Stimulated activated memory B cell treated with anti-CD40 and anti-IgM and Interleukin-4, amounts not matched to agents 10 μg/mL and 1 μg/mL and 100 μg/mL, for 72 hours (primary cell): Measurements from ENCODE around the gene IFT25.

ENCODE experiments used
- ATAC-seq: fragments of 150-1000 bp; cut with Tn5 transposase; 2 replicates; pipeline ENCODE4 v1.10.0; 2021
- H3K27ac Mint-ChIP-seq: one replicate; pipeline ENCODE4 v1.8.0; 2022; ENCODE audit warnings: mild to moderate bottlenecking, mixed read lengths
- H3K27me3 Mint-ChIP-seq: one replicate; pipeline ENCODE4 v1.8.0; 2022; ENCODE audit warnings: mixed read lengths
- H3K36me3 Mint-ChIP-seq: one replicate; pipeline ENCODE4 v1.8.0; 2022; ENCODE audit warnings: mixed read lengths
- H3K4me1 Mint-ChIP-seq: one replicate; pipeline ENCODE4 v1.8.0; 2022; ENCODE audit warnings: mixed read lengths
- H3K4me3 Mint-ChIP-seq: one replicate; pipeline ENCODE4 v1.8.0; 2022; ENCODE audit warnings: mild to moderate bottlenecking, moderate library complexity, mixed read lengths
- H3K9me3 Mint-ChIP-seq: one replicate; pipeline ENCODE4 v1.8.0; 2022; ENCODE audit warnings: mixed read lengths

IFT25 gene

DNA sequence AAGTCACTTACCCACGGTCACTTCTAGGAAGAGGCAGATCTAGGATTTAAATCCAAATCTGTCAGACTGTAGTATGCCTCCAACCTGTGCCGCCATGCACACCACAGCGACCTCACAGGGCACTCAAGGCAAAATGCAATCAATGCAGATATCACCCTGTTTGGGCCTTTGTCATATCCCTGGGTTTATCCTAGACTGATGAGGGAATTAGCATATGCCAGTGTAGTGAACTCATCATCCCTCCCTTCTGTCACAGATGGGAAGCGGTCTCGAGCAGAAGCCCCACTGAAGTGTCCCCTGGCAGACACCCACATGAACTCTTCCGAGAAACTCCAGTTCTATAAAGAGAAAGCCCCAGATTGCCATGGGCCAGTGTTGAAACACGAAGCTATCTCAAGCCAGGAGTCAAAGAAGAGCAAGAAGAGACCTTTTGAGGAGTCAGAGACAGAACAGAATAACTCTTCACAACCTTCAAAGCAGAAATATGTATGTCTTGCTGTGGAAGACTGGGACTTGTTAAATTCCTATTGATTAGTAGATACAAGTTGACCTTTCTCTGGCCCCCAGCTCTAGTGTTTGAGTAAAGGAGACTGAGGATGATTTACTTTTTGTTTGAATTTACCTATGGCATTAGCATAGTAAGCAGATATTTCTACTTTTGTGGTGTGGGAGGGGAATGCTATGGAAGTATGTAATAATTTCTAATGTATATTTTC lies 22.1 kb upstream of the IFT25 start:
- Mint-ChIP-seq H3K36me3 (peaks cover 56% of the 10 kb centered on the region), H3K4me1 (no peaks in the 10 kb centered on the region), H3K9me3 (no peaks in the 10 kb centered on the region), H3K27ac (no peak overlapping the region), H3K27me3 (no peaks in the 10 kb centered on the region), H3K4me3 (no peak overlapping the region)
- ATAC-seq: no peak

DNA sequence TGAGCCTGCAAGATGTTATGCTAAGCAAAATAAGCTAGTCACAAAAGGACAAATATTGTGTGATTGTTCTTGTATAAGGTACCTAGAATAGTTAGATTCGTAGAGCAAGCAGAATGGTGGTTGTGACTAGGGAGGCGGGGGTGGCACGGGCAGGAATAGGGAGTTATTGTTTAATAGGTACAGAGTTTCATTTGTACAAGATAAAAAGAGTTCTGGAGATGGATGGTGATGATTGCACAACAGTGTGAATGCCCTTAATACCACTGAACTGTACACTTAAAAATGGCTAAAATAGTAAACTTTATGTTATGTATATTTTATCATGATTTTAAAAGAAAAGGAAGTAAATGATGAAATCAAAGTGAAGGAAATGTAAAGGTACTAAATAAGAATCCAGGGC lies 21.3 kb upstream of the IFT25 start:
- no peaks in the 10 kb centered on the region for H3K4me1 Mint-ChIP-seq
- H3K36me3 Mint-ChIP-seq: peaks cover 56% of the 10 kb centered on the region

GRCh38 chr1:53964109-53964508 lies 18.6 kb upstream of the IFT25 start:
- H3K4me1 Mint-ChIP-seq: no peaks in the 10 kb centered on the region
- no peak overlapping the region for H3K4me3 Mint-ChIP-seq
- H3K36me3 Mint-ChIP-seq: peaks cover 58% of the 10 kb centered on the region
- no peak overlapping the region for H3K27ac Mint-ChIP-seq
- no peak for ATAC-seq
- H3K27me3 Mint-ChIP-seq: no peaks in the 10 kb centered on the region
- H3K9me3 Mint-ChIP-seq: no peaks in the 10 kb centered on the region

More for the DNA sequence above, 21.3 kb upstream of the IFT25 start:
- no peaks in the 10 kb centered on the region for H3K27me3 Mint-ChIP-seq
- ATAC-seq: no peak
- no peak overlapping the region for H3K4me3 Mint-ChIP-seq
- H3K9me3 Mint-ChIP-seq: no peaks in the 10 kb centered on the region
- H3K27ac Mint-ChIP-seq: no peak overlapping the region

- no peaks in the 10 kb centered on the region for H3K4me1 Mint-ChIP-seq
- H3K27ac Mint-ChIP-seq: no peak overlapping the region
- H3K4me3 Mint-ChIP-seq: no peak overlapping the region
- H3K9me3 Mint-ChIP-seq: no peaks in the 10 kb centered on the region
- peaks cover 54% of the 10 kb centered on the region for H3K36me3 Mint-ChIP-seq
- ATAC-seq: peak; percentile 34
- H3K27me3 Mint-ChIP-seq: no peaks in the 10 kb centered on the region
Measured at GRCh38 chr1:53963460-53963859, 18.0 kb upstream of the IFT25 start.

GRCh38 chr1:53962395-53962794 lies 16.9 kb upstream of the IFT25 start:
- peaks cover 45% of the 10 kb centered on the region for H3K36me3 Mint-ChIP-seq
- H3K9me3 Mint-ChIP-seq: no peaks in the 10 kb centered on the region
- H3K4me1 Mint-ChIP-seq: no peaks in the 10 kb centered on the region
- no peak for ATAC-seq
- no peaks in the 10 kb centered on the region for H3K27me3 Mint-ChIP-seq
- no peak overlapping the region for H3K27ac Mint-ChIP-seq
- H3K4me3 Mint-ChIP-seq: no peak overlapping the region

DNA sequence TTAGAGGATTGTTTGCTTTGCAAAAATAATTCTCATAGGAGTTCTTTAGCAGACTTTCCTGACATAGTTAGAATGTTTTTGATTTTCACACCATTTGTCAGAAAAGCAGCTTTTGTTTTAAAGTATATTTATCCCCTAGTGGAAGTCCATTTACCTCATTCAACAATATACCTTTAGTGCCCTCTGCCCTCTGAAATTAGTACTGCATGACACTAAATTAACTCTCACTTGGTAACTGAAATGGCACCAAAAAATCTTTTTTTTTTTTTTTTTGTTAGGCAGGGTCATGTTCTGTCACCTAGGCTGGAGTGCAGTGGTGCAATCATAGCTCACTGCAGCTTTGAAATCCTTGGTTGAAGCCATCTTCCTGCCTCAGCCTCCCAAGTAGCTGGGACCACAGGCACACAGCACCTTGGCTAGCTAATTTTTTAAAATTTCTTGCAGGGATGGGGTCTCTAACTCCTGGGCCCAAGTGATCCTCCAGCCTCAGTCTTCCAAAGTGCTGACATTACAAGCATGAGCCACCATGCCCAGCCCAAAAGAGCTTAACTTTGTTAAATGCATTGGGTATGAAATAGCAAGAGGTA lies 14.3 kb upstream of the IFT25 start:
- no peak overlapping the region for H3K4me3 Mint-ChIP-seq
- H3K36me3 Mint-ChIP-seq: peaks cover 35% of the 10 kb centered on the region
- H3K27me3 Mint-ChIP-seq: no peaks in the 10 kb centered on the region
- H3K4me1 Mint-ChIP-seq: no peaks in the 10 kb centered on the region
- H3K27ac Mint-ChIP-seq: no peak overlapping the region
- ATAC-seq: no peak
- no peaks in the 10 kb centered on the region for H3K9me3 Mint-ChIP-seq

GRCh38 chr1:53957194-53957818 lies 11.8 kb upstream of the IFT25 start:
- peaks cover 25% of the 10 kb centered on the region for H3K36me3 Mint-ChIP-seq
- H3K4me3 Mint-ChIP-seq: no peak overlapping the region
- no peaks in the 10 kb centered on the region for H3K9me3 Mint-ChIP-seq
- ATAC-seq: no peak
- H3K27me3 Mint-ChIP-seq: no peaks in the 10 kb centered on the region
- no peaks in the 10 kb centered on the region for H3K4me1 Mint-ChIP-seq
- peak overlapping the region; percentile 4 for H3K27ac Mint-ChIP-seq

- H3K9me3 Mint-ChIP-seq: no peaks in the 10 kb centered on the region
- no peaks in the 10 kb centered on the region for H3K27me3 Mint-ChIP-seq
- ATAC-seq: no peak
- peak overlapping the region; percentile 4 for H3K27ac Mint-ChIP-seq
- H3K4me3 Mint-ChIP-seq: no peak overlapping the region
- peaks cover 32% of the 10 kb centered on the region for H3K36me3 Mint-ChIP-seq
- no peaks in the 10 kb centered on the region for H3K4me1 Mint-ChIP-seq
Measured at GRCh38 chr1:53956308-53957168, 11.0 kb upstream of the IFT25 start.

- Mint-ChIP-seq H3K27me3 (no peaks in the 10 kb centered on the region), H3K4me3 (no peak overlapping the region), H3K9me3 (no peaks in the 10 kb centered on the region), H3K4me1 (no peaks in the 10 kb centered on the region), H3K36me3 (peaks cover 28% of the 10 kb centered on the region), H3K27ac (no peak overlapping the region)
- no peak for ATAC-seq
Measured at GRCh38 chr1:53954128-53954527, 8.6 kb upstream of the IFT25 start.

- no peaks in the 10 kb centered on the region for H3K27me3 Mint-ChIP-seq
- peaks cover 22% of the 10 kb centered on the region for H3K36me3 Mint-ChIP-seq
- no peak overlapping the region for H3K27ac Mint-ChIP-seq
- H3K4me1 Mint-ChIP-seq: peaks cover 9% of the 10 kb centered on the region
- H3K4me3 Mint-ChIP-seq: no peak overlapping the region
- ATAC-seq: no peak
- no peaks in the 10 kb centered on the region for H3K9me3 Mint-ChIP-seq
Measured at GRCh38 chr1:53951697-53952096, 6.2 kb upstream of the IFT25 start.

DNA sequence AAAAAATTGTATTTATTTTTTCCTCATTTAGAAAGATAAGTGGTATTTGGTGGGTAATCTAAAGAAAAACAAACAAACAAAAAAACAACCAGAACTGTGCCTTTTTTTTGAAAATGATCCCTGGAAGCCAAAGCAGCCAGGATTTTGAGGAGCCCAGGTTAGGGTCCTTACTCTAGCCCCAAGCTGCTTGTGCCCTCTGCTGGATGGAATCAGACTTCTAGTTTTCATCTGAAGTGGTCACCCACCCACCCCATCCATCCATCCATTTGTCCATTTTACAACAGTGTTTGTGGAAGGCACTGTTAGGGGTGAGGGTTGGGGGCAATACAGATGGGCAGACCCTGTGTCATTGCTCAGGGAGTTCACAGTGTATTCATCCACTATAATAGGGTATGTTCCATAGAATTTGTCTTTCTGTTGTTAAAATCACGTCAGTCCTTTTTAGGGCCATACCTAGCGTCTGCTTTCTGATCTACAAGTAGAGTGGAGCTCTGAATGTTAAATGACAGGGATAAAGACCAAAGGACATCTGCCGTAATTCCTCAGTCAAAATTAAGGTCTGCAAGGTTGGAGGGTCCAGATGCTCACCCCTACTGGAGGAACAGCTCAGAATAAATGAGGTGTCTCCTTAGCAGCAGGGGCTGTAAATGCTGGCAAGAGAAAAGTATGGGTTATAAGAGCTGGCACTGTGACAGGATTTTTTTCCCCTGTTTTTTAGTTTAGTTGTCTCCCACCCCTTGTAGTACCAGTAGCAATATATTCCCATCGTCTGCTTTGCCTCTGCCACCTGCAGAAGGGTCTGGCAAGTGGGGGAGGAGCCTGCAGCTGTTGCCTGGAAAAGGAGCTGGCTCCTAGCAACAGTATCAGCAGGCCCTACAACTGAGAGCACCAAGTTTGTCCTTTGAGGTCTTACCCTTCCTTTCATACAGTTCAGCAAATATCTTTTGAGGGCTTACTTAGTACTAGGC lies 3.8 kb upstream of the IFT25 start:
- H3K36me3 Mint-ChIP-seq: peaks cover 22% of the 10 kb centered on the region
- no peaks in the 10 kb centered on the region for H3K27me3 Mint-ChIP-seq
- no peaks in the 10 kb centered on the region for H3K9me3 Mint-ChIP-seq
- no peak overlapping the region for H3K27ac Mint-ChIP-seq
- H3K4me3 Mint-ChIP-seq: no peak overlapping the region
- H3K4me1 Mint-ChIP-seq: peaks cover 21% of the 10 kb centered on the region
- no peak for ATAC-seq

- no peak for ATAC-seq
- no peaks in the 10 kb centered on the region for H3K27me3 Mint-ChIP-seq
- no peak overlapping the region for H3K4me3 Mint-ChIP-seq
- H3K36me3 Mint-ChIP-seq: peaks cover 23% of the 10 kb centered on the region
- H3K4me1 Mint-ChIP-seq: peaks cover 31% of the 10 kb centered on the region
- H3K27ac Mint-ChIP-seq: no peak overlapping the region
- H3K9me3 Mint-ChIP-seq: no peaks in the 10 kb centered on the region
Measured at GRCh38 chr1:53948291-53948690, 2.8 kb upstream of the IFT25 start.

DNA sequence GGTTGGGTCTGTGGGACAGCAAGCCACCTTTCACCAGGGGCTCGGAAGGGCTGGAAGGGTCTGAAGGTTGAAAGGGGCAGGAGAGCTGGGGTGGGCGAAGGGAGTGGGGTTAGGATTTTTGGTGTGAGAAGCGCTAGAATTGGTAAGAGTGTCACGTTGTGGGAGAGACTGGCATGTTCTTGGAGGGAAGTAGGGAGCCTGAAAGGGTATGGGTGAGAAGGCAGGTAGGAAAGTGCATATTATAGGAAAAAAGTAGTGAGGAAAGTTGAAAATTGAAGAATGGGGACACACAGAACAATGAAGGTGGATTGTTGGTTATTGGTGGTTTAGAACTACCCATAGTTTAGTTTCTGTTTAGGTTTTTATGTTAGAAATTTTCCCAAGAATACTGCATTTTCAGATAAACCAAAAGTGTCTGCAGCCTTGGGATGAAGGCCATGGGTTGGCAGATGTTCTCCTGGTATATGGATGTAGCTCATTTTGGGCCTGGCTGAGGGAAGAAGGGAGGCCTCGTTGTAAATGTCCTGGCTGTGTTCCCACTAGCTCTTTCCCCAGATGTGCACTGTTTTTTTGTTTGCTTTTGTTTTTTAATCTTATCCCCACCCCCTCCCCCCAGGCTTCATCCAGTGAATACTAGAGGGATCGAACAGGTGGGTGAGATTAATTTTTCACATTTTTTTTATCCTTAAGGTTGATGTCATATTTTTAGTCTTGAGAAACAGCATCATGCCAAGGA lies 1.8 kb upstream of the IFT25 start:
- peaks cover 40% of the 10 kb centered on the region for H3K4me1 Mint-ChIP-seq
- no peaks in the 10 kb centered on the region for H3K9me3 Mint-ChIP-seq
- H3K36me3 Mint-ChIP-seq: peaks cover 20% of the 10 kb centered on the region
- H3K27ac Mint-ChIP-seq: peak overlapping the region; percentile 87
- no peak for ATAC-seq
- H3K4me3 Mint-ChIP-seq: peak overlapping the region; percentile 90
- no peaks in the 10 kb centered on the region for H3K27me3 Mint-ChIP-seq
